GM12875 (cell line): ENCODE results near the gene PRR29.
A peak's percentile ranks its signal among the peaks of the same experiment; 100 is the strongest.

Experiments
- H3K4me3 ChIP-seq: one replicate; pipeline ENCODE4 v1.5.1; 2011; ENCODE audit warnings: low read depth, low read length, control low read depth
- TF ChIP-seq, protein P1 (sequence below): IDR thresholded peaks from 2 replicates; pipeline ENCODE4 v1.5.1; 2011; ENCODE audit warnings: low read depth, mild to moderate bottlenecking, control low read depth, inconsistent platforms, low read length, moderate library complexity, borderline replicate concordance; ENCODE audit not compliant: insufficient read depth

The PRR29 gene

DNA sequence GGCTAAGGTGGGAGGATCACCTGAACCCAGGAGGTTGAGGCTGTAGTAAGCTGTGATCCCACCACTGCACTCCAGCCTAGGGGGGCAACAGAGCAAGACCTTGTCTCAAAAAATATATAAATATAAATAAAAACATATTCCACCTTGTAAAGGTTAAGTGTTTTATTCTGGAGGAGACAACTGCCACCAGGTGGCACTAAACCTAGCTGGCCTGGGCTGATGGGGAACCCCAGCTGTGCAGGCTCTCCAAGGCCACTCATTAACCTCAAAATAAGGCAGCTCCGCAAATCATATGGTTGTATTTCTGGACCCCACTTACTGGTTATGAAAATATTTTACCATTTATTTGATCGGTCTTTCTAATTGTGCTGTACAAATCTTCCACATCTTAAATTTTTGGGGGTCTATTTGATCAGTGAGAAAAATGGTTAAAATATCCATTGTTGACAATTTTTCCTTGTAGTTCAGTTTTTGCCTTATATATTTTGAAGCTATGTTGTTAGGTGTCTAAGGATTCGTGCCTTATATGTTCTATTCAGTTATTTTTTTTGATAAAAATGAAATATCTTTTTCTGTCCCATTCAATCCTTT is 30.8 kb downstream of the PRR29 start:
- TF ChIP-seq, protein P1, sequence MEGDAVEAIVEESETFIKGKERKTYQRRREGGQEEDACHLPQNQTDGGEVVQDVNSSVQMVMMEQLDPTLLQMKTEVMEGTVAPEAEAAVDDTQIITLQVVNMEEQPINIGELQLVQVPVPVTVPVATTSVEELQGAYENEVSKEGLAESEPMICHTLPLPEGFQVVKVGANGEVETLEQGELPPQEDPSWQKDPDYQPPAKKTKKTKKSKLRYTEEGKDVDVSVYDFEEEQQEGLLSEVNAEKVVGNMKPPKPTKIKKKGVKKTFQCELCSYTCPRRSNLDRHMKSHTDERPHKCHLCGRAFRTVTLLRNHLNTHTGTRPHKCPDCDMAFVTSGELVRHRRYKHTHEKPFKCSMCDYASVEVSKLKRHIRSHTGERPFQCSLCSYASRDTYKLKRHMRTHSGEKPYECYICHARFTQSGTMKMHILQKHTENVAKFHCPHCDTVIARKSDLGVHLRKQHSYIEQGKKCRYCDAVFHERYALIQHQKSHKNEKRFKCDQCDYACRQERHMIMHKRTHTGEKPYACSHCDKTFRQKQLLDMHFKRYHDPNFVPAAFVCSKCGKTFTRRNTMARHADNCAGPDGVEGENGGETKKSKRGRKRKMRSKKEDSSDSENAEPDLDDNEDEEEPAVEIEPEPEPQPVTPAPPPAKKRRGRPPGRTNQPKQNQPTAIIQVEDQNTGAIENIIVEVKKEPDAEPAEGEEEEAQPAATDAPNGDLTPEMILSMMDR: peak; percentile 59; the same call in 1 of the 2 replicates
- no peak overlapping the region for H3K4me3 ChIP-seq

DNA sequence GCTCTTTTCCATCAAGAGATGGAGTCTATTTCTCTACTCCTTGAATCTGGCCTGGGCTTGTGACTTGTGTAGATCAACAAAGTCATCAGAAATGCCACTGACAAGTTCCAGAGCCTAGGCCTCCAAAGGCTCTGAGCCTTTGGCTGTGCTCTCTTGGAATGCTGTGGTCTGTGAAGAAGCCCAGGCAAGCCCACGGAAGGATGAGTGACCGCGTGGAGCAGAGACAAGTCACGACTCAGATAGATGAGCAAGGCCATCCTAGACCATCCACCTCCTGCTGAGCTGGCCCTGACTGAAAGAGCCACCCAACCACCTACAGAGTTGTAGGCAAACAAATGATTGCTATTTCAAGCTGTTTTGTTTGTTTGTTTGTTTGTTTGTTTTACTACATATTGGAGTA is 33.9 kb downstream of the PRR29 start:
- H3K4me3 ChIP-seq: no peak overlapping the region
- TF ChIP-seq, protein P1: no peak

DNA sequence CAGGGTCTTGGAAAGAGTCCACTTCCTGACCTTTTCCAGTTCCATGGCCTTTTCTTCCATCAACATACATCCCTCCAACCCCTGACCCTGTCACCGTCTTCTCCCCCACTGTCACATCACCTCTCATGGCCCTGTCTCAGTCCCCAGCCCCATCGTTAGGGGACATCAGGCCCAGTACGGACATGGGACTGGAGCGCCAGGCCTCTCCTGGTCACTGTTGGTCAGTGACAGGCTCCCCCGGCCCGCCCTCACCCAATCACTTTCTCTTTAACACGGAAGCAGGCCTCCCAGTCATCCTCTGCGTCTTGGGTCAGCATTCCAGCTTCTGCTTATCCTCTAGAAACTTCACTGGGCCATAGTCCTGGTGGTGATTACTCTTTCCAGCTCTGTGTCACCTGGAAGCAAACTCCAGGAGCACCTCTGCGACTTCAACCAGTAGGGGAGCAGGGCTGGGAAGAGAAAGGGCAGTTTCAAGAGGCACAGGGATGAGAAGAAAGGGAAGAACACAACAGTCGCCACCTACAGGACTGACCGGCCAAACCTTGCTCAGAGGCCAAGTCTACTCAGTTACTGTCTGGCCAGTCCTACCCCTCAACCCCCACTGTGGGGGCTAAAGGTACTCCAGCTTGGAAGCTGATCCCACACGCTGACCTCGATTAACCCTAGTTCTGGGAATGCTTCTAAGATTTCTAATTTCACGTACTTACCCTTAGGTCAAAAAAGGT is 38.2 kb downstream of the PRR29 start:
- no peak overlapping the region for H3K4me3 ChIP-seq
- TF ChIP-seq, protein P1: no peak

- TF ChIP-seq, protein P1: no peak
- H3K4me3 ChIP-seq: no peak overlapping the region
Measured at GRCh38 chr17:64037180-64037579, 39.0 kb downstream of the PRR29 start.

DNA sequence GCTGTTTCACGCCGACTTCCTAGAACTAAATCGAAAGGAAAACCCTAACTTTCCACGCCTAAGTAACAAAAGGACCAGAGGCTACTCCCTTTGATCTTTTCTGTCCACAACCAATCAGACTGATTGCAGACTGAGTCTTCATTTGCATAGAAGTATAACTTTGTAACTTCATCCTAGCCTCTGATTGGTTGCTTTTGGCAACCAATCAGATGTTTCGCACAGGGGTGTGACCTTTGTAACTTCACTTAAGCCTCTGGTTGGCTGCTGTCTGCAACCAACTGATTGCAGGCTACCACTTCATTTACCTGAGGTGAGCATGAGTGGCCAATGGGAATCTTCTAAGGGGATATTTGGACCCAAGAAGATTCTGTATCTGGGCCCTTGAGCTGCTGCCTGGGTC is 39.7 kb downstream of the PRR29 start:
- TF ChIP-seq, protein P1: no peak
- no peak overlapping the region for H3K4me3 ChIP-seq

GRCh38 chr17:64038331-64039105 is 40.4 kb downstream of the PRR29 start:
- H3K4me3 ChIP-seq: no peak overlapping the region
- TF ChIP-seq, protein P1: no peak

- TF ChIP-seq, protein P1: no peak
- no peak overlapping the region for H3K4me3 ChIP-seq
Measured at GRCh38 chr17:64039106-64039400, 40.9 kb downstream of the PRR29 start.
